K562 (cell line): ENCODE measurements around the gene EPHB3. TPM values are rescaled to one million over a fixed set of nuclear protein-coding genes. Genes with fewer than 3 reads are reported as not detected.

Experiments
- ATAC-seq: fragments of 200-7000 bp; cut with Tn5 transposase; 3 replicates; pipeline ENCODE4 v1.9.1; 2020; ENCODE audit warnings: moderate library complexity
- BruUV-seq: library from RNA; stranded (reverse); fragments of 400-500 nt; replicated peaks from 2 replicates; lab custom pipeline; 2021; lab: Mats Ljungman, UMichigan
- CTCF ChIA-PET: fragments of 300-600 bp; formaldehyde crosslinking; extraction: SDS; loops from one replicate; lab custom pipeline; 2021; ENCODE audit warnings: low intra/inter-chr PET ratio; lab: Yijun Ruan, JAX
- POLR2A ChIA-PET: fragments of 300-600, 350-650 bp; sonication (Branson Sonifier 250); formaldehyde crosslinking; extraction: SDS; loops from one replicate; lab custom pipeline; 2021; ENCODE audit warnings: antibody characterized with exemption, inconsistent platforms; lab: Yijun Ruan, JAX
- DNase-seq, 4 experiments: peaks; one replicate each; pipeline versions ENCODE4 v3.0.0 to v3.0.0-alpha.2; 2011 to 2018; ENCODE audit warnings: low spot score in 3 of 4, mixed read lengths in 3 of 4; ENCODE audit errors: extremely low read depth in 1 of 4
- FAIRE-seq: peaks from 2 replicates; lab custom pipeline; 2011; peaks lifted over from hg19 to GRCh38; lab: Jason Lieb, UNC
- H2AFZ ChIP-seq: 2 replicates; pipeline ENCODE4 v1.6.0; 2011; ENCODE audit warnings: low read depth, low read length, control low read depth, inconsistent platforms
- H3K27ac ChIP-seq: fragments of 200-600 bp; 3 replicates; pipeline ENCODE4 v1.8.0; 2011; ENCODE audit warnings: low read depth, mild to moderate bottlenecking, control low read depth, inconsistent platforms, low read length, moderate library complexity, mixed read lengths; ENCODE audit errors: extremely low read depth
- H3K27me3 ChIP-seq, 2 experiments: fragments of 300-600 bp in 1 of 2; 2 replicates in 1 of 2; 3 replicates in 1 of 2; pipeline versions ENCODE4 v1.6.0 to v1.8.0; 2011; ENCODE audit warnings: inconsistent platforms in 2 of 2, low read length in 2 of 2, mild to moderate bottlenecking in 1 of 2, mixed read lengths in 1 of 2, moderate library complexity in 1 of 2; ENCODE audit not compliant: control insufficient read depth in 2 of 2, insufficient read depth in 2 of 2
- H3K36me3 ChIP-seq: fragments of 300-600 bp; 3 replicates; pipeline ENCODE4 v1.8.0; 2011; ENCODE audit warnings: mild to moderate bottlenecking, low read length, inconsistent platforms; ENCODE audit not compliant: control insufficient read depth, insufficient read depth
- H3K4me1 ChIP-seq, 2 experiments: fragments of 200-600 bp in 1 of 2; replicated peaks in 1 of 2; 2 replicates in 1 of 2; 3 replicates in 1 of 2; pipeline versions ENCODE4 v1.5.1 to v1.8.0; 2011; ENCODE audit warnings: inconsistent platforms in 2 of 2, low read length in 2 of 2, mild to moderate bottlenecking in 1 of 2, mixed read lengths in 1 of 2, moderate library complexity in 1 of 2; ENCODE audit not compliant: control insufficient read depth in 2 of 2, insufficient read depth in 2 of 2
- H3K4me2 ChIP-seq: 2 replicates; pipeline ENCODE4 v1.6.1; 2011; ENCODE audit warnings: low read length, control low read depth, inconsistent platforms, mixed read lengths; ENCODE audit not compliant: insufficient read depth
- H3K4me3 ChIP-seq: fragments of 200-600 bp; sonication (generic), shearing (Covaris generic); 2 replicates; pipeline ENCODE4 v1.5.1; 2016; ENCODE audit warnings: control low read depth, inconsistent platforms
- H3K79me2 ChIP-seq: fragments of 200-600 bp; 3 replicates; pipeline ENCODE4 v1.8.0; 2011; ENCODE audit warnings: low read length, inconsistent platforms; ENCODE audit not compliant: control insufficient read depth, insufficient read depth
- H3K9ac ChIP-seq, 2 experiments: 2 replicates each; pipeline versions ENCODE4 v1.6.0 to v1.6.1; 2011; ENCODE audit warnings: low read depth in 2 of 2, low read length in 2 of 2, control low read depth in 1 of 2, inconsistent platforms in 1 of 2, mild to moderate bottlenecking in 1 of 2, mixed read lengths in 1 of 2; ENCODE audit not compliant: insufficient read depth in 1 of 2
- H3K9me1 ChIP-seq: one replicate; pipeline ENCODE4 v1.6.0; 2011; ENCODE audit warnings: inconsistent platforms, mild to moderate bottlenecking, low read length, moderate library complexity; ENCODE audit not compliant: control insufficient read depth, insufficient read depth
- H3K9me3 ChIP-seq: replicated peaks from 2 replicates; pipeline ENCODE4 v1.5.1; 2011; ENCODE audit warnings: low read depth, low read length, inconsistent platforms; ENCODE audit not compliant: control insufficient read depth, insufficient read depth
- H4K20me1 ChIP-seq: replicated peaks from 2 replicates; pipeline ENCODE4 v1.6.1; 2011; ENCODE audit warnings: low read length, inconsistent platforms, mixed read lengths; ENCODE audit not compliant: control insufficient read depth, insufficient read depth
- CBFA2T2 ChIP-seq: fragments of 450-650 bp; conservative IDR thresholded peaks from 2 replicates; pipeline ENCODE4 v1.6.1; 2017; ENCODE audit warnings: mild to moderate bottlenecking
- GABPA ChIP-seq: fragments of 200-800 bp; sonication (Bioruptor generic); conservative IDR thresholded peaks from 2 replicates; pipeline ENCODE4 v1.6.1; 2016; ENCODE audit warnings: low read depth, missing genetic modification characterization, missing compliant biosample characterization
- KDM2B ChIP-seq: fragments of 250-450 bp; sonication (Bioruptor Pico); IDR thresholded peaks from 2 replicates; pipeline ENCODE4 v1.8.0; 2021; ENCODE audit warnings: mild to moderate bottlenecking, moderate library complexity
- TAF1 ChIP-seq: IDR thresholded peaks from 2 replicates; pipeline ENCODE4 v1.6.1; 2011; ENCODE audit warnings: mild to moderate bottlenecking, low read length, moderate library complexity; ENCODE audit not compliant: insufficient read depth, control insufficient read depth, severe bottlenecking; ENCODE audit errors: extremely low read depth
- TCFL5 ChIP-seq: fragments of 250-450 bp; sonication (Bioruptor Pico); conservative IDR thresholded peaks from 2 replicates; pipeline ENCODE4 v1.6.1; 2021; ENCODE audit warnings: mild to moderate bottlenecking, moderate library complexity, matching md5 sums
- ZNF133 ChIP-seq: fragments of 250-450 bp; sonication (Bioruptor Pico); IDR thresholded peaks from 2 replicates; pipeline ENCODE4 v1.4.0; 2020; ENCODE audit warnings: mild to moderate bottlenecking
- ZNF354B ChIP-seq: fragments of 250-450 bp; sonication (Bioruptor Pico); IDR thresholded peaks from 2 replicates; pipeline ENCODE4 v1.4.0; 2020
- ZNF444 ChIP-seq: fragments of 250-450 bp; sonication (Bioruptor Pico); IDR thresholded peaks from 2 replicates; pipeline ENCODE4 v1.4.0; 2020; ENCODE audit warnings: mild to moderate bottlenecking, moderate library complexity
- WGBS: fragments of 100-300 bp; shearing (Covaris generic); methylation state at CpG from one replicate; pipeline ENCODE4 v1.1.6; 2016; ENCODE audit warnings: low coverage, mixed read lengths; ENCODE audit not compliant: insufficient coverage; ENCODE audit errors: missing lambda C conversion rate; 5-methylcytosine and 5-hydroxymethylcytosine counted together
- in situ Hi-C: fragments of 300-500 bp; cut with MboI; formaldehyde crosslinking; loops from 4 replicates; pipeline ENCODE4 v1.15.0; 2018; ENCODE audit warnings: inconsistent platforms, mixed read lengths
- intact Hi-C: fragments of 100-400 bp; cut with micrococcal nuclease; formaldehyde crosslinking; loops from 2 replicates; pipeline ENCODE4 v1.14.2; 2022
- polyA plus RNA-seq, 8 experiments: library from polyadenylated mRNA; depleted of rRNA in 4 of 8; stranded (reverse) in 5 of 8; unstranded in 3 of 8; fragments of >200 nt; fragmentation: Nextera tagmentation in 2 of 8; fragmentation: Illumina TruSeq in 1 of 8; extraction: Ambion mirVana in 2 of 8; extraction: Trizol in 1 of 8; gene quantifications; 2 replicates each; pipeline versions ENCODE4 v1.2.1 to v1.2.3, GENCODE V29; 2011 to 2014; ENCODE audit warnings: inconsistent platforms in 1 of 8, missing spikeins in 1 of 8
- total RNA-seq, 7 experiments: library from RNA; depleted of rRNA in 6 of 7; stranded (reverse); fragments of >200 nt in 6 of 7; fragmentation: Illumina TruSeq in 2 of 7; extraction: Trizol in 2 of 7; gene quantifications; 2 replicates each; pipeline versions ENCODE4 v1.2.1 to v1.2.3, GENCODE V29; 2011 to 2021; ENCODE audit warnings: low replicate concordance in 1 of 7
- TF ChIP-seq, protein P1 (sequence below): fragments of 450-650 bp; IDR thresholded peaks from one replicate; pipeline ENCODE4 v1.6.1; 2018; ENCODE audit warnings: mild to moderate bottlenecking, moderate library complexity; ENCODE audit not compliant: partially characterized antibody
- TF ChIP-seq, protein P2 (sequence below): fragments of 250-450 bp; sonication (Bioruptor Pico); IDR thresholded peaks from 2 replicates; pipeline ENCODE4 v1.5.0; 2020; ENCODE audit warnings: mild to moderate bottlenecking, borderline replicate concordance
- TF ChIP-seq, protein P3 (sequence below): fragments of 450-650 bp; conservative IDR thresholded peaks from 2 replicates; pipeline ENCODE4 v1.6.1; 2016; ENCODE audit warnings: missing genetic modification characterization, low read depth, mild to moderate bottlenecking, control low read depth, missing compliant biosample characterization
- TF ChIP-seq, protein P4 (sequence below), 3 experiments: fragments of 200-800 bp in 1 of 3; sonication (Bioruptor generic) in 1 of 3; sonication (generic) in 1 of 3; formaldehyde crosslinking in 1 of 3; IDR thresholded peaks; 2 replicates each; pipeline versions ENCODE4 v1.6.1 to v1.8.0; 2016 to 2022; ENCODE audit warnings: mild to moderate bottlenecking in 2 of 3, missing compliant biosample characterization in 2 of 3, missing genetic modification characterization in 2 of 3, missing genetic modification reagents in 1 of 3

EPHB3 gene
- total and polyA plus RNA-seq, 9 of the 15 experiments (the other 6 are each of a cell fraction or from before 2014, with no cell fraction given) = not detected

DNA sequence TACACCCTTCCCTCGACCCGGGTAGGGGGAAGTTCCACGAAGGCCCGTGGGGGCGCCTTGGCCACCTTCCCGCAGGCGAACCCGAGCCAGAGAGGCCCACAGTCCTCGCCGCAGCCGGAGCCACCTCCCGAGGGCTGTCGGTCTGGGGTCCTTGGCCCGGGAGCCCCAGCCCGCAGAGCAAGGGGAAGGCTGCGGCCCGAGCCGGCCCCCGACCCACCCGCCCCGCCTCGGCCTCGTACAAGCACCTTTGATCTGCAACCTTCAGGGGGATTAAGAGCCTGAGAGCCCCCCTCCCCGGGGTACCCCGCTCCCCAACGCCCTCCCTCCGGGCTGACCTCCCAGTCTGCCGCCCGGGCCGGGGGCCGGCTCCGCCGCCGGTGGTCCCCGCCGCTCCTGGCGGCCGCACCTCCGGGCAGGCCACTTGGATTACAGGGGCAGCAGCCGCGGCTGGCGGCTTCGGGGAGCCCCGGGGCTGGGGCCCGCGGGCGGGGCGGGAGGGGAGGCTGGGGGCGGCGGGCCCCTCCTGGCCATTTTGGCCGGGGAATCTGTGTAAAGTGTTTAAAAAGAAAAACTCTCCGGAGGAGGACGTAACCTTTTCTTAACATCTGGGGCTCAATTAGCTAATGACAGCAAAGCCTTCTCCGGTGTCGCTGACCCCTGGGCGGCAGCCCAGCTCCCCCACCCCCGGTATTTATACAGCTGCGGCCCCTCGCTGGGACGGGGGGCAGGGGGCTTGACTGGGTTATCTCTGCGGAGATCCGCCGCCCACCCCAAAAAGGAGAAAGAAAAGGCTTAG is 40.2 kb downstream of the EPHB3 start:
- H3K27me3 ChIP-seq = peaks cover 34 to 87% of the 10 kb centered on the region in 2 experiments
- no peak for FAIRE-seq
- in situ Hi-C loops = no loop called here
- CTCF ChIA-PET = no interaction called here
- H4K20me1 ChIP-seq = peaks cover 3% of the 10 kb centered on the region
- H3K4me3 ChIP-seq = no peak overlapping the region
- no TSS peak for BruUV-seq
- H3K27ac ChIP-seq = no peak overlapping the region
- H3K4me1 ChIP-seq = peaks cover 0 to 10% of the 10 kb centered on the region in 2 experiments; a peak in 2 of 5 replicates
- POLR2A ChIA-PET = no interaction called here
- no peaks in the 10 kb centered on the region for H3K9me3 ChIP-seq
- WGBS = 5% methylated on average over 21 of the region's 63 CpGs
- no peak overlapping the region for H2AFZ ChIP-seq
- intact Hi-C loops = no loop called here
- DNase-seq = no peak
- no peaks in the 10 kb centered on the region for H3K36me3 ChIP-seq
- H3K9me1 ChIP-seq = no peaks in the 10 kb centered on the region
- no peak for ATAC-seq
- no peak overlapping the region for H3K9ac ChIP-seq
- no peak overlapping the region for H3K4me2 ChIP-seq
- no peaks in the 10 kb centered on the region for H3K79me2 ChIP-seq
- no peak for TF ChIP-seq CBFA2T2
- TF ChIP-seq ZNF133 (CRISPR knock-in tag) = no peak
- TF ChIP-seq, protein P1, sequence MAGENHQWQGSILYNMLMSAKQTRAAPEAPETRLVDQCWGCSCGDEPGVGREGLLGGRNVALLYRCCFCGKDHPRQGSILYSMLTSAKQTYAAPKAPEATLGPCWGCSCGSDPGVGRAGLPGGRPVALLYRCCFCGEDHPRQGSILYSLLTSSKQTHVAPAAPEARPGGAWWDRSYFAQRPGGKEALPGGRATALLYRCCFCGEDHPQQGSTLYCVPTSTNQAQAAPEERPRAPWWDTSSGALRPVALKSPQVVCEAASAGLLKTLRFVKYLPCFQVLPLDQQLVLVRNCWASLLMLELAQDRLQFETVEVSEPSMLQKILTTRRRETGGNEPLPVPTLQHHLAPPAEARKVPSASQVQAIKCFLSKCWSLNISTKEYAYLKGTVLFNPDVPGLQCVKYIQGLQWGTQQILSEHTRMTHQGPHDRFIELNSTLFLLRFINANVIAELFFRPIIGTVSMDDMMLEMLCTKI = no peak
- TF ChIP-seq, protein P2, sequence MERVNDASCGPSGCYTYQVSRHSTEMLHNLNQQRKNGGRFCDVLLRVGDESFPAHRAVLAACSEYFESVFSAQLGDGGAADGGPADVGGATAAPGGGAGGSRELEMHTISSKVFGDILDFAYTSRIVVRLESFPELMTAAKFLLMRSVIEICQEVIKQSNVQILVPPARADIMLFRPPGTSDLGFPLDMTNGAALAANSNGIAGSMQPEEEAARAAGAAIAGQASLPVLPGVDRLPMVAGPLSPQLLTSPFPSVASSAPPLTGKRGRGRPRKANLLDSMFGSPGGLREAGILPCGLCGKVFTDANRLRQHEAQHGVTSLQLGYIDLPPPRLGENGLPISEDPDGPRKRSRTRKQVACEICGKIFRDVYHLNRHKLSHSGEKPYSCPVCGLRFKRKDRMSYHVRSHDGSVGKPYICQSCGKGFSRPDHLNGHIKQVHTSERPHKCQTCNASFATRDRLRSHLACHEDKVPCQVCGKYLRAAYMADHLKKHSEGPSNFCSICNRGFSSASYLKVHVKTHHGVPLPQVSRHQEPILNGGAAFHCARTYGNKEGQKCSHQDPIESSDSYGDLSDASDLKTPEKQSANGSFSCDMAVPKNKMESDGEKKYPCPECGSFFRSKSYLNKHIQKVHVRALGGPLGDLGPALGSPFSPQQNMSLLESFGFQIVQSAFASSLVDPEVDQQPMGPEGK (CRISPR knock-in tag) = no peak
- TF ChIP-seq ZNF354B = no peak
- TF ChIP-seq ZNF444 (CRISPR knock-in tag) = no peak
- TF ChIP-seq, protein P3, sequence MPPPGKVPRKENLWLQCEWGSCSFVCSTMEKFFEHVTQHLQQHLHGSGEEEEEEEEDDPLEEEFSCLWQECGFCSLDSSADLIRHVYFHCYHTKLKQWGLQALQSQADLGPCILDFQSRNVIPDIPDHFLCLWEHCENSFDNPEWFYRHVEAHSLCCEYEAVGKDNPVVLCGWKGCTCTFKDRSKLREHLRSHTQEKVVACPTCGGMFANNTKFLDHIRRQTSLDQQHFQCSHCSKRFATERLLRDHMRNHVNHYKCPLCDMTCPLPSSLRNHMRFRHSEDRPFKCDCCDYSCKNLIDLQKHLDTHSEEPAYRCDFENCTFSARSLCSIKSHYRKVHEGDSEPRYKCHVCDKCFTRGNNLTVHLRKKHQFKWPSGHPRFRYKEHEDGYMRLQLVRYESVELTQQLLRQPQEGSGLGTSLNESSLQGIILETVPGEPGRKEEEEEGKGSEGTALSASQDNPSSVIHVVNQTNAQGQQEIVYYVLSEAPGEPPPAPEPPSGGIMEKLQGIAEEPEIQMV (tag) = no peak
- TF ChIP-seq TAF1 = no peak
- no peak for TF ChIP-seq KDM2B (CRISPR knock-in tag)
- no peak for TF ChIP-seq GABPA
- TF ChIP-seq, protein P4, sequence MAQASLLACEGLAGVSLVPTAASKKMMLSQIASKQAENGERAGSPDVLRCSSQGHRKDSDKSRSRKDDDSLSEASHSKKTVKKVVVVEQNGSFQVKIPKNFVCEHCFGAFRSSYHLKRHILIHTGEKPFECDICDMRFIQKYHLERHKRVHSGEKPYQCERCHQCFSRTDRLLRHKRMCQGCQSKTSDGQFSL (CRISPR knock-in tag; IDR thresholded peaks at IDR 0.05) = no peak
- TF ChIP-seq, protein P4 (tag; IDR thresholded peaks at IDR 0.05) = no peak
- TF ChIP-seq TCFL5 (CRISPR knock-in tag) = no peak
